HG02884 (cell line): ENCODE measurements around the gene IRF2BP1.
A peak's percentile ranks its signal among the peaks of the same experiment; 100 is the strongest.
"Not testable (repeated sequence)": the region's sequence is repeated elsewhere in the genome, so short reads cannot be mapped to it uniquely, and the experiment has no call there.

Experiments used
- ATAC-seq: cut with Tn5 transposase; IDR thresholded peaks from one replicate; pipeline ENCODE4 v1.9.1; 2021; ENCODE audit warnings: mild to moderate bottlenecking, moderate library complexity; ENCODE audit not compliant: unreplicated experiment

Gene IRF2BP1

GRCh38 chr19:45902651-45903625, 17.0 kb upstream of the IRF2BP1 start:
- peak; percentile 83 for ATAC-seq

- no peak for ATAC-seq
Measured at GRCh38 chr19:45901912-45902650, 16.1 kb upstream of the IRF2BP1 start, which contains the start of gene MYPOP. TSS of gene MYPOP (minus strand) at chr19:45902613. CDS start at chr19:45901773, 840 bp downstream.

- no peak for ATAC-seq
Measured at GRCh38 chr19:45901432-45901911, 15.5 kb upstream of the IRF2BP1 start.

- ATAC-seq, result no peak
Measured at GRCh38 chr19:45900738-45901431, 14.9 kb upstream of the IRF2BP1 start.

- no peak for ATAC-seq
Measured at GRCh38 chr19:45899919-45900589, 14.1 kb upstream of the IRF2BP1 start.

GRCh38 chr19:45899253-45899652, 13.3 kb upstream of the IRF2BP1 start:
- no peak for ATAC-seq

GRCh38 chr19:45897261-45897812, 11.4 kb upstream of the IRF2BP1 start:
- no peak for ATAC-seq

- not testable (repeated sequence) for ATAC-seq
Measured at GRCh38 chr19:45895983-45896599, 10.2 kb upstream of the IRF2BP1 start.

GRCh38 chr19:45895519-45895972, 9.6 kb upstream of the IRF2BP1 start:
- ATAC-seq, result no peak

- ATAC-seq, result no peak
Measured at GRCh38 chr19:45890877-45891276, 4.9 kb upstream of the IRF2BP1 start.

- ATAC-seq, result no peak
Measured at GRCh38 chr19:45889210-45889885, 3.4 kb upstream of the IRF2BP1 start.

GRCh38 chr19:45887200-45887710, 1.3 kb upstream of the IRF2BP1 start:
- ATAC-seq, result no peak

GRCh38 chr19:45886427-45887199, 672 bp upstream of the IRF2BP1 start:
- ATAC-seq, result peak; percentile 48

GRCh38 chr19:45884682-45885555, 1.0 kb downstream of the IRF2BP1 start:
- ATAC-seq, result peak; percentile 3

- no peak for ATAC-seq
Measured at GRCh38 chr19:45883881-45884681, 1.9 kb downstream of the IRF2BP1 start.

GRCh38 chr19:45883586-45883880, 2.4 kb downstream of the IRF2BP1 start:
- no peak for ATAC-seq
